Kidney (tissue), 14 donors: ENCODE measurements around the gene SRR. TPM values are rescaled to one million over a fixed set of nuclear protein-coding genes. Genes with fewer than 3 reads are reported as not detected.

Source experiments
- DNase-seq, 5 donors: peaks; one replicate each; pipeline ENCODE4 v3.0.0-alpha.2; 2013 to 2020
- FAIRE-seq: peaks from 2 replicates; lab custom pipeline; 2012; peaks lifted over from hg19 to GRCh38; lab: Jason Lieb, UNC
- H3K27ac ChIP-seq, 2 donors: one replicate each; pipeline ENCODE4 v1.7.0; 2013; ENCODE audit warnings: low read depth in 2 of 2, low read length in 2 of 2, inconsistent platforms in 1 of 2
- H3K27me3 ChIP-seq: one replicate; pipeline ENCODE4 v1.7.1; 2013; ENCODE audit warnings: low read length, inconsistent platforms; ENCODE audit not compliant: control insufficient read depth, insufficient read depth
- H3K36me3 ChIP-seq, 3 donors: one replicate each; pipeline versions ENCODE4 v1.7.0 to v1.7.1; 2013; ENCODE audit warnings: low read length in 3 of 3, control low read depth in 1 of 3, inconsistent platforms in 1 of 3; ENCODE audit not compliant: insufficient read depth in 3 of 3, control insufficient read depth in 2 of 3
- H3K4me1 ChIP-seq, 3 donors: one replicate each; pipeline versions ENCODE4 v1.7.0 to v1.7.1; 2013; ENCODE audit warnings: low read length in 3 of 3, inconsistent platforms in 1 of 3, low read depth in 1 of 3; ENCODE audit not compliant: control insufficient read depth in 2 of 3, insufficient read depth in 2 of 3
- H3K4me3 ChIP-seq, 3 donors: one replicate each; pipeline versions ENCODE4 v1.7.0 to v1.8.1; 2013; ENCODE audit warnings: low read length in 3 of 3, control low read depth in 1 of 3, inconsistent platforms in 1 of 3
- H3K9ac ChIP-seq, 3 donors: one replicate each; pipeline versions ENCODE4 v1.7.0 to v1.7.1; 2013; ENCODE audit warnings: low read length in 3 of 3, control low read depth in 1 of 3, inconsistent platforms in 1 of 3
- H3K9me3 ChIP-seq, 3 donors: one replicate each; pipeline versions ENCODE4 v1.7.0 to v1.7.1; 2013; ENCODE audit warnings: low read length in 3 of 3, control low read depth in 1 of 3, inconsistent platforms in 1 of 3; ENCODE audit not compliant: control insufficient read depth in 2 of 3, insufficient read depth in 1 of 3
- CTCF ChIP-seq: IDR thresholded peaks from 3 replicates; pipeline ENCODE4 v1.5.1; 2012; ENCODE audit warnings: mild to moderate bottlenecking, moderate library complexity, borderline replicate concordance; ENCODE audit not compliant: insufficient read depth; ENCODE audit errors: extremely low read depth
- intact Hi-C: fragments of 100-400 bp; cut with DNase I; formaldehyde crosslinking; loops from one replicate; pipeline ENCODE4 v1.11.1; 2022
- polyA plus RNA-seq: library from polyadenylated mRNA; stranded (reverse); fragments of 350-450 nt; fragmentation: Illumina TruSeq; extraction: RNeasy Lipid Tissue Mini Kit (QIAGEN cat#74804); gene quantifications from one replicate; pipeline ENCODE4 v1.2.3, GENCODE V29; 2014; ENCODE audit warnings: low read depth, low replicate concordance; ENCODE audit not compliant: insufficient read depth
- total RNA-seq: library from RNA; stranded (reverse); fragmentation: NEBNext Ultra II Directional; extraction: Animal tissue kit (Norgen Biotek cat#: 25700); gene quantifications from one replicate; pipeline ENCODE4 v1.2.1, GENCODE V29; 2021
- donor health status: control.
- donor health status: control.
- donor health status: control.
- donor health status: control.
- donor health status: control.
- donor health status: DM: yes; HTN: yes; CAD: no.
- donor health status: Normal renal cell carcinoma (clear cell type).

The SRR gene
- total and polyA plus RNA-seq, 2 donors from 2014 or later, result 3.5 to 10.0 TPM

GRCh38 chr17:2336215-2336851 lies 32.6 kb downstream of the SRR start, which contains the start of gene TSR1:
Gene TSR1 (minus strand): TSS chr17:2336457. CDS start chr17:2336427, 30 bp downstream.
- peak; percentile 92 to 97 (median 96) for DNase-seq
- H3K4me1 ChIP-seq, result peaks cover 0 to 9% (median 6%) of the 10 kb centered on the region in 3 donors
- H3K27ac ChIP-seq, result peak within 1 kb of the TSS; percentile 91 to 93
- H3K9me3 ChIP-seq, result no peaks in the 10 kb centered on the region
- peaks cover 20 to 27% (median 26%) of the 10 kb centered on the region in 3 donors for H3K36me3 ChIP-seq
- no peak for FAIRE-seq
- H3K9ac ChIP-seq, result peak within 1 kb of the TSS; percentile 81 to 83 (median 83)
- H3K27me3 ChIP-seq, result no peaks in the 10 kb centered on the region
- intact Hi-C loops, result no loop called here
- peak within 1 kb of the TSS; percentile 90 to 99 (median 94) for H3K4me3 ChIP-seq
- TF ChIP-seq CTCF, result peak; percentile 27

GRCh38 chr17:2336852-2337543 lies 33.2 kb downstream of the SRR start, which contains the start of gene SGSM2:
Gene SGSM2 (plus strand): TSS chr17:2337501. CDS start chr17:2337689, 188 bp downstream.
- peak within 1 kb of the TSS; percentile 90 to 99 (median 94) for H3K4me3 ChIP-seq
- peaks cover 17 to 22% (median 19%) of the 10 kb centered on the region in 3 donors for H3K36me3 ChIP-seq
- H3K27me3 ChIP-seq, result no peaks in the 10 kb centered on the region
- intact Hi-C loops, result no loop called here
- DNase-seq, result peak; percentile 82 to 88 (median 87)
- no peaks in the 10 kb centered on the region for H3K9me3 ChIP-seq
- H3K27ac ChIP-seq, result peak within 1 kb of the TSS; percentile 91 to 93
- no peak for TF ChIP-seq CTCF
- peak within 1 kb of the TSS; percentile 40 to 83 (median 55) for H3K9ac ChIP-seq
- no peak for FAIRE-seq
- H3K4me1 ChIP-seq, result peaks cover 0 to 9% (median 6%) of the 10 kb centered on the region in 3 donors

- intact Hi-C loops, result no loop called here
- no peak for TF ChIP-seq CTCF
- FAIRE-seq, result no peak
Observed at GRCh38 chr17:2337544-2338314, 34.0 kb downstream of the SRR start.

More at GRCh38 chr17:2337544-2338314, 34.0 kb downstream of the SRR start:
- H3K27ac ChIP-seq, result peak overlapping the region; percentile 42 to 74
- peaks cover 0 to 9% (median 6%) of the 10 kb centered on the region in 3 donors for H3K4me1 ChIP-seq
- H3K4me3 ChIP-seq, result peak overlapping the region; percentile 45 to 71 (median 59)
- no peaks in the 10 kb centered on the region for H3K9me3 ChIP-seq
- peak overlapping the region in 2 of 3 donors; percentile 55 to 72 for H3K9ac ChIP-seq
- no peaks in the 10 kb centered on the region for H3K27me3 ChIP-seq
- peak; percentile 65 to 85 (median 82) for DNase-seq
- H3K36me3 ChIP-seq, result peaks cover 17 to 22% (median 19%) of the 10 kb centered on the region in 3 donors
